ENCODE measurements around the gene DPPA5. TPM values are rescaled to one million over a fixed set of nuclear protein-coding genes. Genes with fewer than 3 reads are reported as not detected.

Gene DPPA5
- total and polyA plus RNA-seq, 2 experiments from 2014 or later = 3.0 to 12.9 TPM

- H3K4me3 ChIP-seq = no peak overlapping the region
- TF ChIP-seq NANOG (IDR thresholded peaks at IDR 0.05; ENCODE audit: borderline replicate concordance) (no peak), ZNF462 (CRISPR knock-in tag; IDR thresholded peaks at IDR 0.05) (no peak), ZNF114 (CRISPR knock-in tag; IDR thresholded peaks at IDR 0.05) (no peak), ZNF331 (CRISPR knock-in tag; IDR thresholded peaks at IDR 0.05; ENCODE audit: low read depth) (no peak), REST (IDR thresholded peaks at IDR 0.05; ENCODE audit: unreplicated experiment) (no peak), JUNB (IDR thresholded peaks at IDR 0.05; ENCODE audit: unreplicated experiment) (no peak), EZH2 (IDR thresholded peaks at IDR 0.05; ENCODE audit: low read depth, unreplicated experiment) (no peak), POLR2AphosphoS5 (IDR thresholded peaks at IDR 0.05; ENCODE audit: low read depth) (no peak), ETS1 (IDR thresholded peaks at IDR 0.05) (no peak), CTCF (conservative IDR thresholded peaks at IDR 0.05; ENCODE audit: low read depth in 2 of 2) (no peak), STAT1 (IDR thresholded peaks at IDR 0.05; ENCODE audit: unreplicated experiment) (no peak), EZH2phosphoT487 (IDR thresholded peaks at IDR 0.05; ENCODE audit: unreplicated experiment) (no peak)
- Mint-ChIP-seq H3K27me3 (ENCODE audit: insufficient read depth, low read depth, poor library complexity) (no peaks in the 10 kb centered on the region), H3K27ac (no peak overlapping the region), H3K36me3 (ENCODE audit: low read depth) (no peaks in the 10 kb centered on the region), H3K4me3 (no peak overlapping the region), H3K9me3 (peaks cover 10% of the 10 kb centered on the region; the same call in 2 of the 3 replicates), H3K4me1 (peaks cover 8% of the 10 kb centered on the region)
- no peaks in the 10 kb centered on the region for H3K9me2 ChIP-seq (ENCODE audit: insufficient read depth)
- H3K36me3 ChIP-seq (ENCODE audit: insufficient read depth) = no peaks in the 10 kb centered on the region
- H3K4me2 ChIP-seq = no peak overlapping the region
- H3K27me3 ChIP-seq (ENCODE audit: insufficient read depth) = no peaks in the 10 kb centered on the region
- no peak overlapping the region for H3K27ac ChIP-seq (ENCODE audit: low read depth)
- DNase-seq (ENCODE audit: low spot score) = no peak
- 0 out of 2 replicates have a peak overlapping the region, but pooled peaks have one; percentile 14 for H2AFZ ChIP-seq
- ATAC-seq = no peak
- H3K79me2 ChIP-seq (replicated peaks; ENCODE audit: insufficient read depth) = no peaks in the 10 kb centered on the region
- peaks cover 11% of the 10 kb centered on the region; the same call in 1 of the 2 replicates for H3K4me1 ChIP-seq (ENCODE audit: insufficient read depth)
- no peaks in the 10 kb centered on the region for H4K20me1 ChIP-seq (replicated peaks; ENCODE audit: insufficient read depth)
- H3F3A ChIP-seq (replicated peaks; ENCODE audit: low read depth) = no peaks in the 10 kb centered on the region
These were observed 17.9 kb upstream of the DPPA5 start for GRCh38 chr6:73371984-73372383.
